Stimulated activated CD4-positive, alpha-beta T cell treated with anti-CD3 and anti-CD28 coated beads, Interleukin-15, amount 100 ng/mL, for 24 hours (primary cell): ENCODE data around the gene CSH2.
"Not testable (repeated sequence)": the region's sequence is repeated elsewhere in the genome, so short reads cannot be mapped to it uniquely, and the experiment has no call there.

Experiments used
- DNase-seq: peaks from one replicate; pipeline ENCODE4 v3.0.0-alpha.2; 2020

The CSH2 gene

DNA sequence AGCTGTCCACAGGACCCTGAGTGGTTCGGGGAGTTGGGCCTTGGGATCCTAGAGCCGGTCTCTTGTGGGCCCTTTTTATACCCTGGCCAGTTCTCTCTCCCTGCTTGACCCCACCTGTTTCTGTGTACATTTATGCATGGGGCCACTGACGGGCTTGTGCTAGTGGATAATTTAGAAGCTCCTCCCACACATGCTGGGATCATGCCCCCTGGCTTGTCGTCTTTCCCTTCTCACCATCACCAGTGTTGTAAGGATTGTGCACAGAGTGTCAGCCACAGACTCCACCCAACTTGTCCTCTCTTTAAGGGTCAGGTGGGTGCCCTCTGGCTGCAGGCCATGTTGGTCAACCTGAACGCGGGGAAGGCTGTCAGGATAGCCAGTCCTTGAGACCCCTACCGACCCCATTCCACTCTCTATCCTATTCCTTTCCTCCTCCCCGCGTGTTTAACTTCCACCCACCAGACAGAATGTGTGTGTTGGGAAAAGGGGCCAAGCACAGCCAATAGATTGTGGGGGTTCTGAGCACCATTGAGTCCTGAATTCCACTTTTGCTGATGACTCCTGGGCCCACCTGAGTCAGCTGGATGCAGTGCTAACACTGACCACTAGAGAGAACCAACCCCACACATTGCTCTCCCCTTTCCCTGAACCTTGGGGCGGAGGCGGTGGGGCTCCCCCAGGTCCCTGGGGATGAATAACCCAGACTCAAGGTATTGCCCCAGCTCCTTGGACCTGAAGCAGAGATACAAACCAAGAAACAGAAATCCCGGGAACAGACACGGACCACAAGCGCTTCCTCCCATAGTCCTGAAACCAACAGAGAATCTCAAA lies 23.3 kb upstream of the CSH2 start, which contains the start of gene CSH1:
Gene CSH1 (minus strand): TSS at position 51 of the 831 bp plus-strand sequence. CDS start 63 bp downstream, outside the sequence.
- DNase-seq, result not testable (repeated sequence)

DNA sequence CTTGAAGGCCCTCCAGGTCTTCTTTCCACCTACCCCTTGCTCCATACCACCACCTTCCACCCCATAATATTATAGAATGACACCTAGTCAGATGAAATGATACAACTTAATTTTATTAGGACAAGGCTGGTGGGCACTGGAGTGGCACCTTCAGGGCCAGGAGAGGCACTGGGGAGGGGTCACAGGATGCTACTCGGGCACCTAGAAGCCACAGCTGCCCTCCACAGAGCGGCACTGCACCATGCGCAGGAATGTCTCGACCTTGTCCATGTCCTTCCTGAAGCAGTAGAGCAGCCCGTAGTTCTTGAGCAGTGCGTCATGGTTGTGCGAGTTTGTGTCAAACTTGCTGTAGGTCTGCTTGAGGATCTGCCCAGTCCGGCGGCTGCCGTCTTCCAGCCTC lies 21.3 kb upstream of the CSH2 start:
- DNase-seq, result not testable (repeated sequence)

DNA sequence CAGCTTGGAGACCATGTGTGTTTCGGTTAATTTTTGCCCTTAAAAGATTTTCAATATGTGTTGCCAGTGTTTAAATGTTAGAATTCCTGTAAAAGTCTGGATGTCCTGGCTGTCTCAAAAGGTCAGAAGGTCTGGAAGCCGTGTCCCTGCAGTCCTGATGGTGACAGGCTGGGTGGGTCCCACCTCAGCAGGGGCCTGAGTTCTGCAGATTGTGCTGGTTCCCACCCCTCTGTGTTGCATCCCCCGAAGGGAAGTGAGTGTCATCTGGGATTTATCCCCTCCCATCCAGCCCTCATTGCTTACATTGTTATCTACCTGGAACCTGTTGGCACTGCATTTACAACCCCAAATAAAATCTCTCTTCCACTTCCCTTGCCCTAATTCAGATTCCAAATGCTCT lies 20.5 kb upstream of the CSH2 start:
- not testable (repeated sequence) for DNase-seq

DNA sequence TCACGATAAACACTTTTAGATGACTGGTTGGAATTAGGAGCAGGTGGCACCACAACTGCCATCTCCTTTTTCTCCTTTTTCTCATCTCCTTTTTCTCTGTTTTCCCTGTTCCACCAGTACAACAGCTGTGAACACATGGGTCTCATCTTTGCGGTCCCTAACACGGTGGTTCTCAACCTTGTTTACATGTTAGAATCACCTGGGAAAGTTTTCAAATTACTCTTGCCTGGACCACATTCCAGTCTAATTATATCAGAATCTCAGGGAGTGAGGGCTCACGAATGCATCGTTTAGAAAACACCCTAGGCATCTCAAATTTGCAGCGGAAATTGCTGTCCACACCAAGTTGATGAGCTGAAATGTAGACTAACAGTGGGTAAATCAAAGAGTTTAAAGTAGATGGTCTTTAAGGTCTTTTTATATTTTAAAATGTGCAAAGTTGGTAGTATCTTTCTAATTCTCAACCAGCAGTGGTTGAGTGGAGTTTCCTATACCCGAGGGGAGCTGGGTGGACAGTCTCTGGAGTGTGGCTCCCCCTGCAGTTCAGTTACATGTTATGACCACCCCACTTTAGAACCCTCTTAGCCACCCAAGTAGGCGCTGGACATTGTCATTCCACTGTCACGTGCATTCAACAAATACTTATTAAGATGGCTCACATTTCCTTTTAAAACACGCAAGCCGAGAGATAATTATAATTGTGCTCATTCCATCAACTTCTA lies 19.0 kb upstream of the CSH2 start:
- DNase-seq, result not testable (repeated sequence)

DNA sequence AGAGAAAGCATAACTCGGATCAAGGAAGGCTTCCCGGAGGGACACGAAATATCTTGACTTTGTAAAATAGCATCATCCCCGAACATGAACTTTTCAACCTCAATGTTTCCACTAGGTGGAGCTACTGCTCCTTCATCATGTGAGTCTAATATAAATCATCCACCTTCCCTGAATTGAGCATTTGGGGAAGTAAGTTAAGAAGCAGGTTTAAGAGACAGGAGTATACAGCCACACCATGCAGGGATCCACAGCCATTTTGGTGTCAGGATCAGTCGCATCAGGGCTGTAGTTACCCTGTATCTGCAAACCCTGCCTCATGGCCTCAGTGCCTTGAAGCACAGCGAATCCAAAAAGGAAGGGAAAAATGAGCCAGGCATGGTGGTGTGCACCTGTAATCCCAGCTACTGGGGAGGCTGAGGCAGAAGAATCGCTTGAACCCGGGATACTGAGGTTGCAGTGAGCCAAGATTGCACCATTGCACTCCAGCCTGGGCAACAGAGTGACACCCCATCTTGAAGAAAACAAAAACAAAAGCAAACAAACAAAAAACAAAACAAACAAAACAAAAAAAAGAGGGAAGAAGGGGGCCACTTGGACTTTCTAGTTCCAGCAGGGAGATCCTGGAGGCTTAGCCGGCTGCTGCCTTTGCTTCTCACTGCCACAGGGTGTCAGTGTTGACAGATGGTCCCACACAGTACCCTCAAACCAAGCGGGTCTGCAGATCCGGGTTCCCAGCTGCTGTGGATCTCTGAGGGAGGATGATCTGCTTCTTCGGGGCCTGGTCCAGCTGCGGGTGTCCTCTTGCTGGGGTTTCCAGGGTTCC lies 15.8 kb upstream of the CSH2 start:
- not testable (repeated sequence) for DNase-seq

DNA sequence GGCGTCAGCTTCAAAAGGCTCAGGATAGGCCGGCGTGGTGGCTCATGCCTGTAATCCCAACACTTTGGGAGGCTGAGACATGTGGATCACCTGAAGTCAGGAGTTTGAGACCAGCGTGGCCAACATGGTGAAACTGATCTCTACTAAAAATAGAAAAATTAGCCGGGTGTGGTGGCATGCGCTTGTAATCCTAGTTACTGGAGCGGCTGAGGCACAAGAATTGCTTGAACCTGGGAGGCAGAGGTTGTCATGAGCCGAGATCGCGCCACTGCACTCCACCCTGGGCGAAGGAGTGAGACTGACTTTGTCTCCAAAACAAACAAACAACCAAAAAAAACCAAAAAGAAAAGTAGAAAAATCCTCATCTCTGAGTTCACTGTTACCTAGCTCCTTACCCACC lies 11.6 kb upstream of the CSH2 start:
- DNase-seq, result not testable (repeated sequence)

DNA sequence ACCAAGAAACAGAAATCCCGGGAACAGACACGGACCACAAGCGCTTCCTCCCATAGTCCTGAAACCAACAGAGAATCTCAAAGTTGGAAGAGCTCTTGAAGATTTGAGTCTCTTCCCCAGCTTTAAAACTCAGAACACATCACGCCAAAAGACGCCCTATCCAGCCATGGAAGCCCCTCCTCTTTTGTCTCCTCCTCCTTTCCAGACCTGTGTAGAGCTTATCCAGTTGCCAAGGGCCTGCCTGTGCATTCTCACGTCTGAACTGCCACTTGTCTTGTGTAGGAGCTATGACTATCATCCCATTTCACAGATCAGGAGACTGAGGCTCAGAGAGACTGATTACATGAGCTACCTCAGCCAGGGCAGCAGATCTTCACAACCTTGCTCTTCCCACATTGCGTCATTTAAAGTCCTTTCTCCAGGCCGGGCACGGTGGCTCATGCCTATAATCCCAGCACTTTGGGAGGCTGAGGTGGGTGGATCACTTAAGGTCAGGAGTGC lies 9.2 kb upstream of the CSH2 start:
- DNase-seq, result not testable (repeated sequence)

DNA sequence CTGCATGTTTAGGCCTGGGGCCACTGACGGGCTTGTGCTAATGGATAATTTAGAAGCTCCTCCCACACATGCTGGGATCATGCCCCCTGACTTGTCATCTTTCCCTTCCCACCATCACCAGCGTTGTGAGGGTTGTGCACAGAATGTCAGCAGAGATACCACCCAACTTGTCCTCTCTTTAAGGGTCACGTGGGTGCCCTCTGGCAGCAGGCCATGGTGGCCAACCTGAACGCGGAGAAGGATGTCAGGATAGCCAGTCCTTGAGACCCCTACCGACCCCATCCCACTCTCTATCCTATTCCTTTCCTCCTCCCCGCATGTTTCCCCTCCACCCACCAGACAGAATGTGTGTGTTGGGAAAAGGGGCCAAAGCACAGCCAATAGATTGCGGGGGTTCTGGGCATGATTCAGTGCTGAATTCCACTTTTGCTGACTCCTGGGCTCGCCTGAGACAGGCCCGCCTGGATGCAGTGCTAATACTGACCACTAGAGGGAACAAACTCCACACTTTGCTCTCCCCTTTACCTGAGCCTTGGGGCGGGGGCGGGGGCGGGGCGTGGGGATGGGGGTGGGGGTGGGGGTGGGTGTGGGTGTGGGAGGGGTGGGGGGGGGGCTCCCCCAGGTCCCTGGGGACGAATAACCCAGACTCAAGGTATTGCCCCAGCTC lies 8.6 kb upstream of the CSH2 start, which contains the start of gene GH2:
Gene GH2 (minus strand): TSS at position 10 of the 667 bp plus-strand sequence. CDS start 143 bp downstream, outside the sequence.
- DNase-seq, result peak; percentile 72

DNA sequence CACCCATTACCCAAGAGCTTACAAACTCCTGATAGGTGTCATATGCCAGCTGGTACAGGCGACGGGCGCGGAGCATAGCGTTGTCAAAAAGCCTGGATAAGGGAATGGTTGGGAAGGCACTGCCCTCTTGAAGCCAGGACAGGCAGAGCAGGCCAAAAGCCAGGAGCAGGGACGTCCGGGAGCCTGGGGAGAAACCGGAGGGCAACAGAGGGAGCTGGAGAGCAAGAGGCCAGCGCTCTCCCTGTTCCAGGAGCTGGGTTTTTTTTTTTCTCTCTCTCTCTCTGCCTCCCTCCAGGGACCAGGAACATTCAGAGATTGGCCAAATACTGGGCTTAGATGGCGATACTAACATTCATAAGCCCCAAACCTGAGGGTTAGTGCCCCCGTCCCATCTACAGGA lies 7.9 kb upstream of the CSH2 start:
- not testable (repeated sequence) for DNase-seq

DNA sequence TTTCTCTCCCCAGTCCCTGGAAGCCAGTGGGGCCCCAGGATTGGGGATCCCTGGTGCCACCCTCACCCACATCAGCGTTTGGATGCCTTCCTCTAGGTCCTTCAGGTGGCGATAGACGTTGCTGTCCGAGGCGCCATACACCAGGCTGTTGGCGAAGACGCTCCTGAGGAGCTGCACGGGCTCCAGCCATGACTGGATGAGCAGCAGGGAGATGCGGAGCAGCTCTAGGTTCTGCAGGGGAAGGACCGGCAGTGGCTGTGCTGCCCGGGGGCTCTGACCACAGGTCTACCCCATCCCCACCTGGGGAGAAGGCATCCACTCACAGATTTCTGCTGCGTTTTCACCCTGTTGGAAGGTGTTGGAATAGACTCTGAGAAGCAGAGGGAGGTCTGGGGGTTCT lies 7.2 kb upstream of the CSH2 start:
- no peak for DNase-seq

DNA sequence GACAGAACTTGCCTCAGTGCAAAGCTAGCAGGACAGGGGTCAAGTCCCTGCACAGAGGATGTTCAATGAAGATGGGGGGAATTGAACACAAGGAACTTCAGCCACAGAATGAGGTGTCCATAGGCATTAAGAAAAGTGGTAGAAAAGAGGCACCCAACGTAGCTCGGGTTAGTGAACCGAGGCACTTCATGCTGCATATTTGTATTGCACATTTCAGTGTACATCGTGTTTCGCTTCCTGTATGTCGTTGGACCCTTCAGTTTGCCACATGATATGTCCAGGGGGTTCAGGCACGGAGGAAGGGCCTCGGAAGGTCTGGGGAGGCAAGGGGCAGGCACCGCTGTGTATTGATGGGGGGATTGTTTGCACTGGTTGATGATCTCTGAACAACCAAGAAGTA lies 4.9 kb upstream of the CSH2 start:
- DNase-seq, result not testable (repeated sequence)

DNA sequence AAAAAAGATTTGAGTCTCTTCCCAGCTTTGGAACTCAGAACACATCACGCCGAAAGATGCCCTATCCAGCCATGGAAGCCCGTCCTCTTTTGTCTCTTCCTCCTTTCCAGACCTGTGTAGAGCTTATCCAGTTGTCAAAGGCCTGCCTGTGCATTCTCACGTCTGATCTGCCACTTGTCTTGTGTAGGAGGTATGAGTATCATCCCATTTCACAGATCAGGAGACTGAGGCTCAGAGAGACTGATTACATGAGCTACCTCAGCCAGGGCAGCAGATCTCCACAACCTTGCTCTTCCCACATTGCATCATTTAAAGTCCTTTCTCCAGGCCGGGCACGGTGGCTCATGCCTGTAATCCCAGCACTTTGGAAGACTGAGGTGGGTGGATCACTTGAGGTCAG lies 1.2 kb upstream of the CSH2 start:
- not testable (repeated sequence) for DNase-seq

DNA sequence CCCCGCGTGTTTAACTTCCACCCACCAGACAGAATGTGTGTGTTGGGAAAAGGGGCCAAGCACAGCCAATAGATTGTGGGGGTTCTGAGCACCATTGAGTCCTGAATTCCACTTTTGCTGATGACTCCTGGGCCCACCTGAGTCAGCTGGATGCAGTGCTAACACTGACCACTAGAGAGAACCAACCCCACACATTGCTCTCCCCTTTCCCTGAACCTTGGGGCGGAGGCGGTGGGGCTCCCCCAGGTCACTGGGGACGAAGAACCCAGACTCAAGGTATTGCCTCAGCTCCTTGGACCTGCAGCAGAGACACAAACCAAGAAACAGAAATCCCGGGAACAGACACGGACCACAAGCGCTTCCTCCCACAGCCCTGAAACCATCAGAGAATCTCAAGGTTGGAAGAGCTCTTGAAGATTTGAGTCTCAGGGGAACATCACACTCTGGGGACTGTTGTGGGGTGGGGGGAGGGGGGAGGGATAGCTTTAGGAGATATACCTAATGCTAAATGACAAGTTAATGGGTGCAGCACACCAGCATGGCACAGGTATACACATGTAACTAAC lies 667 bp upstream of the CSH2 start:
- not testable (repeated sequence) for DNase-seq

DNA sequence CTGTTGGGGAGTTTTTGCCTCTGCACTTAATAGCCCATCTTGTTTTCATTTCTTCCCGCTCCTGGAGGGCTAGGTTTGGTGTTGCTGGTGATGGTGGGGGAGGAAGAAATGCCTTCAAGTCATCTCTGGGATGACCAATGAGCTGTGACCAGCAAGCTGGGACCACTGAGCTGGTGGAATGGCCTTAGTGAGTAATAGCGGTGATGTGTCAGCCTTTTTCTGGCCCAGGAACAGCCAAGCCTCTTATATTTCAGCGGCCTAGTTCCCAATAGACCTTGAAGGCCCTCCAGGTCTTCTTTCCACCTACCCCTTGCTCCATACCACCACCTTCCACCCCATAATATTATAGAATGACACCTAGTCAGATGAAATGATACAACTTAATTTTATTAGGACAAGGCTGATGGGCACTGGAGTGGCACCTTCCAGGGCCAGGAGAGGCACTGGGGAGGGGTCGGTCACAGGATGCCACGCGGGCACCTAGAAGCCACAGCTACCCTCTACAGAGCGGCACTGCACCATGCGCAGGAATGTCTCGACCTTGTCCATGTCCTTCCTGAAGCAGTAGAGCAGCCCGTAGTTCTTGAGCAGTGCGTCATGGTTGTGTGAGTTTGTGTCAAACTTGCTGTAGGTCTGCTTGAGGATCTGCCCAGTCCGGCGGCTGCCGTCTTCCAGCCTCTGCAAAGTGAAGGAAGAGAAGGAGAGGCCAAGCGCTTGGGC lies 1.7 kb downstream of the CSH2 start:
- not testable (repeated sequence) for DNase-seq

DNA sequence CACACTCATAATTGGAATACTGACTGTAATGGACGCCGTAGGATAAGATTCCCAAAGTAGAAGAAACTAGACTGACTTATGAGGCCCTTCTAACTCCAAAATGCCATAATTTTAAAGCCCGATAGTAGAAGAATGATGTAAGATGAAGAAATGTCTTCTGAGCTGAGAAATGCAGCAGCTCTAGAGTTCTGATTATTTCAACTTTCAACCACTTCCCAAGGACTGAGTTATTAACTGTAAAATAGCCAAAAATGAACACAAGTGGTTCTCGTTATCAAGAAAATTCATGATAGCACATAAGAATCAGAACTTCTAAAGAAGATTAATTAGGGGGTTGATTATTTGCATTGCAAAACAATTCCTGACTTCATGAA lies 3.2 kb downstream of the CSH2 start:
- not testable (repeated sequence) for DNase-seq

DNA sequence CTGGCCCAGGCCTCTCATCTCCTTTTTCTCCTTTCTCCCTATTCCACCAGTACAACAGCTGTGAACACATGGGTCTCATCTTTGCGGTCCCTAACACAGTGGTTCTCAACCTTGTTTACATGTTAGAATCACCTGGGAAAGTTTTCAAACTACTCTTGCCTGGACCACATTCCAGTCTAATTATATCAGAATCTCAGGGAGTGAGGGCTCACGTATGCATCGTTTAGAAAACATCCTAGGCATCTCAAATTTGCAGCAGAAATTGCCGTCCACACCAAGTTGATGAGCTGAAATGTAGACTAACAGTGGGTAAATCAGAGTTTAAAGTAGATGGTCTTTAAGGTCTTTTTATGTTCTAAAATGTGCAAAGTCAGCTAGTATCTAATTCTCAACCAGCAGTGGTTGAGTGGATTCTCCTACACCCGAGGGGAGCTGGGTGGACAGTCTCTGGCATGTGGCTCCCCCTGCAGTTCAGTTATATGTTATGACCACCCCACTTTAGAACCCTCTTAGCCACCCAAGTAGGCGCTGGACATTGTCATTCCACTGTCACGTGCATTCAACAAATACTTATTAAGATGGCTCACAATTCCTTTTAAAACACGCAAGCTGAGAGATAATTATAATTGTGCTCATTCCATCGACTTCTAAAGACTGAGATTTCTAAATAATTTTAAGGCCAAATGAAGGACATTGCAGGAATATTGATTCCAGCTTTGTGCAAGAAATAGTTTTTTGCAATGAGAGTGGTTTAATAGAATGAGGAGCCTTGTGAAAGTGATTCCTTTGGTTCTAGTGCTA lies 3.8 kb downstream of the CSH2 start:
- DNase-seq, result not testable (repeated sequence)

DNA sequence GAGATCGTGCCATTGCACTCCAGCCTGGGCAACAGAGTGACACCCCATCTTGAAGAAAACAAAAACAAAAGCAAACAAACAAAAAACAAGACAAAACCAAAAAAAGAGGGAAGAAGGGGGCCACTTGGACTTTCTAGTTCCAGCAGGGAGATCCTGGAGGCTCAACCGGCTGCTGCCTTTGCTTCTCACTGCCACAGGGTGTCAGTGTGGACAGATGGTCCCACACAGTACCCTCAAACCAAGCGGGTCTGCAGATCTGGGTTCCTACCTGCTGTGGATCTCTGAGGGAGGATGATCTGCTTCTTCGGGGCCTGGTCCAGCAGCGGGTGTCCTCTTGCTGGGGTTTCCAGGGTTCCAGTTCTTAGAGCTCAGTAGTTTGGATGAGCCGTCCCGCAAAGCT lies 6.9 kb downstream of the CSH2 start:
- not testable (repeated sequence) for DNase-seq

DNA sequence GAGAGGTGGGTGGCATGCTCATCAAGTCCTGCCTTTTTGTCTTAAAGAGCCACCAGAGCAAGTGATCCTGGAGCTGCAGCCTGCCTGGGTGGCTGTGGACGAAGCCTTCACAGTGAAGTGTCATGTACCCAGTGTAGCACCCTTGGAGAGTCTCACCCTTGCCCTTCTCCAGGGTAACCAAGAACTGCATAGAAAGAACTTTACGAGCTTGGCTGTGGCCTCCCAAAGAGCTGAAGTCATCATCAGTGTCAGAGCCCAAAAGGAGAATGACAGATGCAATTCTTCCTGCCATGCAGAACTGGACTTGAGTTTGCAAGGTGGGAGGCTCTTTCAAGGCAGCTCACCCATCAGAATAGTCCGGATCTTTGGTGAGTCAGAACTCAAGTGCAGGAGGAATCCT lies 14.2 kb downstream of the CSH2 start:
- DNase-seq, result no peak

DNA sequence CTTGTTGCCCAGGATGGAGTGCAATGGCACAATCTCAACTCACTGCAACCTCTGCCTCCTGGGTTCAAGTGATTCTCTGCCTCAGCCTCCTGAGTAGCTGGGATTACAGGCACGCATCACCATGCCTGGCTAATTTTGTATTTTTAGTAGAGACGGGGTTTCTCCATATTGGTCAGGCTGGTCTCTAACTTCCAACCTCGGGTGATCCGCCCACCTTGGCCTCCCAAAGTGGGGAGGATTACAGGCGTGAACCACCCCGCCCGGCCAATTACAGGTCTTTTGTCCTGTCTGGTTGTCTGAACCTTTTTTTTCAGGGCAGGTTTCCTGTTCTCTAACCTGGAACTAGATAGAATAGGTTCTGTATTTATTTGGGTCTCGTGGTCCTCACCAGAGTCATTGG lies 17.1 kb downstream of the CSH2 start:
- not testable (repeated sequence) for DNase-seq

DNA sequence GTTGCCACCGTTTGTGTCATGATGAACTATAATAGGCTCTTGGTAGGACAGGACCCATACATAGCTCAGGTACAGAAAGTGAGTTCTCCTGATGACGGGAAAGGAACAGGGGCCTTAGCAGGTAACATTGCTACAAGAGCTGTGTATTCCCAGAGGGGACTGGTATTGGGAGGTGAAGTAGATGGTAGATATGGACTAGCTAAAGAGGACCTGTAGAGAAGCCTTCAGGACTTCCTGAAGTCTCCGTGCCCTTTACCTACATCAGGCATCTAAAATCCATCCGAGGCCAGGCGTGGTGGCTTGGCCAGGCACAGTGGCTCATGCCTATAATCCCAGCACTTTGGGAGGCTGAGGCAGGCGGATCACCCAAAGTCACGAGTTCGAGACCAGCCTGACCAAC lies 18.3 kb downstream of the CSH2 start:
- DNase-seq, result no peak
